Mucosa of rectum (tissue), 2 donors: Measurements from ENCODE around the gene FAM114A1.
A peak's percentile ranks its signal among the peaks of the same experiment; 100 is the strongest.

Source experiments
- H3K27ac ChIP-seq, 2 donors: one replicate each; pipeline ENCODE4 v1.7.0; 2013; ENCODE audit warnings: inconsistent platforms in 2 of 2, low read depth in 2 of 2, low read length in 2 of 2
- H3K27me3 ChIP-seq, 2 donors: one replicate each; pipeline ENCODE4 v1.7.0; 2013; ENCODE audit warnings: low read length in 2 of 2; ENCODE audit not compliant: control insufficient read depth in 2 of 2, insufficient read depth in 2 of 2
- H3K36me3 ChIP-seq, 2 donors: one replicate each; pipeline ENCODE4 v1.7.0; 2013; ENCODE audit warnings: low read length in 2 of 2; ENCODE audit not compliant: control insufficient read depth in 2 of 2, insufficient read depth in 2 of 2
- H3K4me1 ChIP-seq, 2 donors: one replicate each; pipeline ENCODE4 v1.7.0; 2013; ENCODE audit warnings: low read length in 2 of 2, mild to moderate bottlenecking in 1 of 2; ENCODE audit not compliant: control insufficient read depth in 2 of 2, insufficient read depth in 2 of 2
- H3K4me3 ChIP-seq, 2 donors: one replicate each; pipeline ENCODE4 v1.7.0; 2013; ENCODE audit warnings: low read length in 2 of 2
- H3K9ac ChIP-seq, 2 donors: one replicate each; pipeline ENCODE4 v1.7.0; 2013; ENCODE audit warnings: low read length in 2 of 2, low read depth in 1 of 2, mild to moderate bottlenecking in 1 of 2
- H3K9me3 ChIP-seq, 2 donors: one replicate each; pipeline ENCODE4 v1.7.0; 2013; ENCODE audit warnings: low read length in 2 of 2; ENCODE audit not compliant: control insufficient read depth in 2 of 2
- donor health status: healthy.
- donor health status: Normal muscosa, but diverticular disease.

FAM114A1 gene

GRCh38 chr4:38832624-38833528 is 34.7 kb upstream of the FAM114A1 start:
- no peaks in the 10 kb centered on the region for H3K27me3 ChIP-seq
- H3K9ac ChIP-seq, result no peak overlapping the region

GRCh38 chr4:38834570-38834969 is 33.0 kb upstream of the FAM114A1 start:
- H3K9me3 ChIP-seq, result peaks cover 0 to 3% of the 10 kb centered on the region in 2 donors
- no peak overlapping the region for H3K27ac ChIP-seq
- no peaks in the 10 kb centered on the region for H3K36me3 ChIP-seq
- H3K4me3 ChIP-seq, result no peak overlapping the region
- H3K27me3 ChIP-seq, result no peaks in the 10 kb centered on the region
- H3K9ac ChIP-seq, result no peak overlapping the region
- H3K4me1 ChIP-seq, result no peaks in the 10 kb centered on the region

More at GRCh38 chr4:38832624-38833528, 34.7 kb upstream of the FAM114A1 start:
- H3K4me3 ChIP-seq, result no peak overlapping the region
- no peaks in the 10 kb centered on the region for H3K36me3 ChIP-seq
- H3K9me3 ChIP-seq, result peaks cover 0 to 3% of the 10 kb centered on the region in 2 donors
- no peaks in the 10 kb centered on the region for H3K4me1 ChIP-seq
- H3K27ac ChIP-seq, result no peak overlapping the region

- no peaks in the 10 kb centered on the region for H3K4me1 ChIP-seq
- H3K27ac ChIP-seq, result no peak overlapping the region
- no peak overlapping the region for H3K4me3 ChIP-seq
- no peaks in the 10 kb centered on the region for H3K27me3 ChIP-seq
- H3K9ac ChIP-seq, result no peak overlapping the region
- no peaks in the 10 kb centered on the region for H3K36me3 ChIP-seq
- H3K9me3 ChIP-seq, result peaks cover 0 to 3% of the 10 kb centered on the region in 2 donors
These were observed 30.3 kb upstream of the FAM114A1 start for GRCh38 chr4:38837334-38837733.

- Histone ChIP-seq H3K4me3 (no peak overlapping the region), H3K36me3 (no peaks in the 10 kb centered on the region), H3K9me3 (peaks cover 0 to 3% of the 10 kb centered on the region in 2 donors), H3K4me1 (no peaks in the 10 kb centered on the region), H3K27ac (no peak overlapping the region), H3K9ac (no peak overlapping the region), H3K27me3 (no peaks in the 10 kb centered on the region)
These were observed 29.8 kb upstream of the FAM114A1 start for GRCh38 chr4:38837849-38838248.

- no peaks in the 10 kb centered on the region for H3K4me1 ChIP-seq
- H3K27me3 ChIP-seq, result no peaks in the 10 kb centered on the region
- H3K27ac ChIP-seq, result no peak overlapping the region
- no peaks in the 10 kb centered on the region for H3K9me3 ChIP-seq
- no peaks in the 10 kb centered on the region for H3K36me3 ChIP-seq
- no peak overlapping the region for H3K4me3 ChIP-seq
- no peak overlapping the region for H3K9ac ChIP-seq
These were observed 24.6 kb upstream of the FAM114A1 start for GRCh38 chr4:38842994-38843393.

GRCh38 chr4:38846015-38846414 is 21.6 kb upstream of the FAM114A1 start:
- Histone ChIP-seq H3K9ac (no peak overlapping the region), H3K36me3 (no peaks in the 10 kb centered on the region), H3K9me3 (no peaks in the 10 kb centered on the region), H3K4me3 (no peak overlapping the region), H3K27ac (no peak overlapping the region), H3K4me1 (no peaks in the 10 kb centered on the region), H3K27me3 (no peaks in the 10 kb centered on the region)

- Histone ChIP-seq H3K36me3 (no peaks in the 10 kb centered on the region), H3K9ac (no peak overlapping the region), H3K4me3 (peak overlapping the region; percentile 10 to 63), H3K9me3 (no peaks in the 10 kb centered on the region), H3K27me3 (no peaks in the 10 kb centered on the region), H3K4me1 (peaks cover 3 to 7% of the 10 kb centered on the region in 2 donors), H3K27ac (no peak overlapping the region)
These were observed 12.1 kb upstream of the FAM114A1 start for GRCh38 chr4:38855466-38855865.

GRCh38 chr4:38856046-38856445 is 11.6 kb upstream of the FAM114A1 start:
- Histone ChIP-seq H3K9ac (peak overlapping the region; percentile 45 to 66), H3K9me3 (no peaks in the 10 kb centered on the region), H3K36me3 (no peaks in the 10 kb centered on the region), H3K4me1 (peaks cover 3 to 7% of the 10 kb centered on the region in 2 donors), H3K27me3 (no peaks in the 10 kb centered on the region), H3K27ac (peak overlapping the region; percentile 49 to 61), H3K4me3 (peak overlapping the region in 1 of 2 donors; percentile 63)

GRCh38 chr4:38856524-38857337 is 10.9 kb upstream of the FAM114A1 start, which contains the start of gene TLR6:
TLR6 (minus strand) TSS chr4:38856817; CDS start chr4:38829473, 27,344 bp downstream.
- H3K27me3 ChIP-seq, result no peaks in the 10 kb centered on the region
- peak within 1 kb of the TSS; percentile 45 to 66 for H3K9ac ChIP-seq
- peaks cover 3 to 7% of the 10 kb centered on the region in 2 donors for H3K4me1 ChIP-seq
- no peaks in the 10 kb centered on the region for H3K9me3 ChIP-seq
- H3K27ac ChIP-seq, result peak within 1 kb of the TSS; percentile 61 to 68
- H3K36me3 ChIP-seq, result no peaks in the 10 kb centered on the region
- H3K4me3 ChIP-seq, result peak within 1 kb of the TSS; percentile 10 to 63
